Prostate gland (tissue), 2 donors: ENCODE results near the gene MYO5A. TPM values are rescaled to one million over a fixed set of nuclear protein-coding genes. Genes with fewer than 3 reads are reported as not detected.
"Not testable (repeated sequence)": the region's sequence is repeated elsewhere in the genome, so short reads cannot be mapped to it uniquely, and the experiment has no call there.

Source experiments
- DNase-seq: peaks from one replicate; pipeline ENCODE4 v3.0.0-alpha.2; 2019; ENCODE audit warnings: low spot score
- H3K27ac ChIP-seq, 2 donors: fragments of 200-600 bp; sonication (generic); 2 replicates each; pipeline ENCODE4 v1.5.1; 2017 to 2019
- H3K27me3 ChIP-seq: fragments of 200-600 bp; sonication (generic); replicated peaks from 2 replicates; pipeline ENCODE4 v1.5.1; 2019; ENCODE audit not compliant: insufficient read depth
- H3K36me3 ChIP-seq, 2 donors: fragments of 200-600 bp; sonication (generic); 1 replicate in 1 of 2; 2 replicates in 1 of 2; pipeline versions ENCODE4 v1.5.1 to v1.8.1; 2017 to 2019
- H3K4me1 ChIP-seq: fragments of 200-600 bp; sonication (generic); replicated peaks from 2 replicates; pipeline ENCODE4 v1.5.1; 2019
- H3K4me3 ChIP-seq, 2 donors: fragments of 200-600 bp; sonication (generic); 2 replicates each; pipeline ENCODE4 v1.5.1; 2017 to 2019
- H3K9me3 ChIP-seq: fragments of 200-600 bp; sonication (generic); 2 replicates; pipeline ENCODE4 v1.5.1; 2017
- POLR2A ChIP-seq: fragments of 450-650 bp; IDR thresholded peaks from one replicate; pipeline ENCODE4 v1.6.1; 2016; ENCODE audit warnings: antibody characterized with exemption, mild to moderate bottlenecking
- POLR2AphosphoS5 ChIP-seq: sonication (generic); formaldehyde crosslinking; IDR thresholded peaks from one replicate; pipeline ENCODE4 v1.6.1; 2017; ENCODE audit warnings: antibody characterized with exemption
- WGBS: methylation state at CpG from one replicate; pipeline ENCODE4 v1.1.5; 2018; 5-methylcytosine and 5-hydroxymethylcytosine counted together
- intact Hi-C: fragments of 100-400 bp; cut with DNase I; formaldehyde crosslinking; loops from one replicate; pipeline ENCODE4 v1.14.2; 2022
- total RNA-seq, 2 donors: library from RNA; depleted of rRNA; stranded (reverse); fragments of >200 nt; gene quantifications; one replicate each; pipeline ENCODE4 v1.1.0, GENCODE V29; 2016
- TF ChIP-seq, protein P1 (sequence below), 4 experiments: fragments of 200-600 bp in 2 of 4; fragments of 450-650 bp in 2 of 4; sonication (generic) in 2 of 4; IDR thresholded peaks; 1 replicate in 3 of 4; 2 replicates in 1 of 4; pipeline ENCODE4 v1.5.1; 2016 to 2019; ENCODE audit warnings: antibody characterized with exemption in 4 of 4, mild to moderate bottlenecking in 2 of 4, moderate library complexity in 2 of 4

MYO5A gene
- total RNA-seq, 2 donors from 2014 or later: 24.9 to 41.9 TPM

DNA sequence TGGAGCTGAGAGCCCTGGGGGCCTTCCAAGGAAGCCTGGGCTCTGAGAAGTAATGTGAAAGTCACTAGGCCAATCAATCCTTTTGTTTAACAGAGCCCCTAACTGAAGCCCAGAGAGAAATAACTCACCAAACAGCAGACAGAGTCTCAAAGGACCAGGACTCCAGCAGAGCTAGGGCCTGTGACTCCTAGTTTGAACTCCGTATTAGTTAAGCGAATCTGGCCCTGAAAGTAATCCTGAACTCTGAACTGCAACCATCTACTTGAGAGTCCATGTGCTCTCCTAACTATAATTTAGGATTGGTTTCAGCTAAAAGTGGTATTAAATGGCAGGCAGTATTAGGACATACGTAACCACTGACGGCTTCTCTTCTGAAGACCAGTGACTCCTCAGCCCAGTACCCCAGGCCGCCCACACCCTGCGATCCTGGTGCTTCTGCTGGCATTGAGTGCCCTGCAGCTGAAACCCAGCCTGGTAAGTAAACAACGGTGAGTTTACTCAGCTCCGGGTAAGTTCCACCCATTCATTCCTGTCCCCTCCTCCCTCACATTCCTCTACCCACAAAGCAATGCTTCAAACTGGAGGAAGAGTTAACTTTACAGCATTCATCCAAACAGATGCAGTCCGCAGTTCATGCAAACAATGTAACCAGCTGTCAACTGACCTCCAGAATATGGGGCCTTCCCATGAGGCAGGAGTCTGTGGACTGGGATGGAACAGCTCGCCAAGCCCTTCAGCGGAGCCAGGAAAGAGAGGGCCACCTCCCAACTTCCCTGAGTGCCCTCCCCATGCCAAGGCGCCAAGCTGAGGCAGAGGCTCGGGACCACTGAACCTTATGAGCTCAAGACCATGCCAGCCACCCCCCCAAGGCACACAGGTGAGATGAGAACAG, 240.4 kb downstream of the MYO5A start:
- Histone ChIP-seq H3K4me3 (no peak overlapping the region), H3K27ac (peak overlapping the region; percentile 88 to 95), H3K4me1 (peaks cover 14% of the 10 kb centered on the region), H3K27me3 (no peaks in the 10 kb centered on the region), H3K9me3 (no peaks in the 10 kb centered on the region), H3K36me3 (no peaks in the 10 kb centered on the region)
- WGBS: 48% methylated on average over 13 of the region's 13 CpGs
- DNase-seq: peak; percentile 91
- intact Hi-C loops: no loop called here
- TF ChIP-seq, protein P1, sequence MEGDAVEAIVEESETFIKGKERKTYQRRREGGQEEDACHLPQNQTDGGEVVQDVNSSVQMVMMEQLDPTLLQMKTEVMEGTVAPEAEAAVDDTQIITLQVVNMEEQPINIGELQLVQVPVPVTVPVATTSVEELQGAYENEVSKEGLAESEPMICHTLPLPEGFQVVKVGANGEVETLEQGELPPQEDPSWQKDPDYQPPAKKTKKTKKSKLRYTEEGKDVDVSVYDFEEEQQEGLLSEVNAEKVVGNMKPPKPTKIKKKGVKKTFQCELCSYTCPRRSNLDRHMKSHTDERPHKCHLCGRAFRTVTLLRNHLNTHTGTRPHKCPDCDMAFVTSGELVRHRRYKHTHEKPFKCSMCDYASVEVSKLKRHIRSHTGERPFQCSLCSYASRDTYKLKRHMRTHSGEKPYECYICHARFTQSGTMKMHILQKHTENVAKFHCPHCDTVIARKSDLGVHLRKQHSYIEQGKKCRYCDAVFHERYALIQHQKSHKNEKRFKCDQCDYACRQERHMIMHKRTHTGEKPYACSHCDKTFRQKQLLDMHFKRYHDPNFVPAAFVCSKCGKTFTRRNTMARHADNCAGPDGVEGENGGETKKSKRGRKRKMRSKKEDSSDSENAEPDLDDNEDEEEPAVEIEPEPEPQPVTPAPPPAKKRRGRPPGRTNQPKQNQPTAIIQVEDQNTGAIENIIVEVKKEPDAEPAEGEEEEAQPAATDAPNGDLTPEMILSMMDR (IDR thresholded peaks at IDR 0.05): no peak
- peak; percentile 93 for TF ChIP-seq POLR2AphosphoS5
- peak; percentile 65 for TF ChIP-seq POLR2A

DNA sequence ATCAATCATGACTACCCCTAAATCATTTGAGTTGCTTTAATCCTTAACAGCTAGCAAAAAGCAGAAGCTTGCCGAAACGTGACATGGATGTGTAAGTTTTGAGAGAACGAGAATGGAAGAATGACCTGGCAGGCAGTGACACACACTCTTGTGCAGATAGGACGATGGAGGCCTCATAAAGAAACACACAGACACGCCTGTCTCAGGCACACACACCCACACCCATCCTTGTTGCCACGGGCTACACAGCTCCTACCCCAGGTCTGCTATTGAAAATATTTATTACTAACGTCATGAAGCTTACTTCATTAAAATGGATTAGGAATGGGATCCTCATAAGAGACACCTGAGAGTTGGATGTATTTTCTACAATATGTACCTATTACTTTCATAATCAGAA, 241.6 kb downstream of the MYO5A start:
- peaks cover 14% of the 10 kb centered on the region for H3K4me1 ChIP-seq
- H3K36me3 ChIP-seq: no peaks in the 10 kb centered on the region
- intact Hi-C loops: no loop called here
- TF ChIP-seq, protein P1 (IDR thresholded peaks at IDR 0.05): no peak
- TF ChIP-seq POLR2AphosphoS5 (peak; percentile 25), POLR2A (peak; percentile 22)
- no peak overlapping the region for H3K4me3 ChIP-seq
- H3K27ac ChIP-seq: peak overlapping the region; percentile 88 to 95
- 58% methylated on average over 7 of the region's 7 CpGs for WGBS
- DNase-seq: peak; percentile 39
- H3K9me3 ChIP-seq: no peaks in the 10 kb centered on the region
- H3K27me3 ChIP-seq: no peaks in the 10 kb centered on the region

DNA sequence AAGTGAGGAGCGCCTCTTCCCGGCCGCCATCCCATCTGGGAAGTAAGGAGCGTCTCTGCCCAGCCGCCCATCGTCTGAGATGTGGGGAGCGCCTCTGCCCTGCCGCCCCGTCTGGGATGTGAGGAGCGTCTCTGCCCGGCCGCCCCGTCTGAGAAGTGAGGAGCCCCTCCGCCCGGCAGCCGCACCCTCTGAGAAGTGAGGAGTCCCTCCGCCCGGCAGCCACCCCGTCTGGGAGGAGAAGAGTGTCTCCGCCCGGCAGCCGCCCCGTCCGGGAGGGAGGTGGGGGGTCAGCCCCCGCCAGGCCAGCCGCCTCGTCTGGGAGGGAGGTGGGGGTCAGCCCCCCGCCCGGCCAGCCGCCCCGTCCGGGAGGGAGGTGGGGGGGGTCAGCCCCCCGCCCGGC, 242.7 kb downstream of the MYO5A start:
- intact Hi-C loops, H3K27me3 ChIP-seq, H3K27ac ChIP-seq, H3K4me3 ChIP-seq, DNase-seq, H3K36me3 ChIP-seq, H3K9me3 ChIP-seq: not testable (repeated sequence)
- peaks cover 14% of the 10 kb centered on the region for H3K4me1 ChIP-seq
- WGBS: 95% methylated on average over 17 of the region's 34 CpGs

DNA sequence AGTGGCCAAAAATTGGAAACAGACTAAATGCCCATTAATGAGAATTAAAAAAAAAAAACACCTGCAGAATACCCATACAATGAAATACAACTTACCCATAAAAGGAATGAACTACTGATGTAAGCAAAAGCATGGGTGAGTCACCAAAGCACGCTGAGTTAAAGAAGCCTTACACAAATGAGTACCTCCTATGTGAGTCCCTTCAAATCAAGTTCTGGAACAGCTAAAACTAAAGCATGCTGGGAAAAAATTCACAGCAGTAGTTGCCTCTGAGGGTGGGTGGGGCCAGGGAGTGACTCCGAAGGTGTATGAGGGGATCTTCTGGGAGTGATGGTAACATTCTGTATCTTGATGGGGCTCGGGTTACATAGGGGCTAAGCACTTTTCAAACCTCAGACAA, 244.5 kb downstream of the MYO5A start:
- Histone ChIP-seq H3K36me3 (no peaks in the 10 kb centered on the region), H3K4me1 (peaks cover 10% of the 10 kb centered on the region), H3K27me3 (no peaks in the 10 kb centered on the region), H3K4me3 (no peak overlapping the region), H3K9me3 (no peaks in the 10 kb centered on the region), H3K27ac (no peak overlapping the region)
- no peak for DNase-seq
- intact Hi-C loops: no loop called here
- 88% methylated on average over 3 of the region's 3 CpGs for WGBS
- TF ChIP-seq POLR2A: no peak
- TF ChIP-seq, protein P1 (IDR thresholded peaks at IDR 0.05): no peak
- no peak for TF ChIP-seq POLR2AphosphoS5

DNA sequence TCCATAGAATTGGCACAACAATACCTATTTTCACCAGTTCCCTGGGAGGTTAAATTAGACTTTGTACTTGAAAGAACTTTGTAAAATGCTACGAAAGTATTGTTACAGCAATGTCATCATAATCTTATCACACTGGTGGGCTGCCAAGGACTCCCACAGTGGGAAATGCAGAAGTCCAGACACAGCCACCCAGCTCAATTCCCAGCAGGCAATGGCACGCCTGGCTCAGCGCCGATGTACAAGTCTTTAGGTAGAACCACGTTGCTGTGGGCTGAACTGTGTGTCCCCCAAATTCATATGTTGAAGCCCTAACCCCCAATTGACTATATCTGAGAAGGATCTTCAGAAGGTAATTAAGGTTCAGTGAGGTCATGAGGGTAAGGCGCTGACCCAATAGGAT, 245.4 kb downstream of the MYO5A start:
- TF ChIP-seq POLR2AphosphoS5 (no peak), POLR2A (no peak)
- TF ChIP-seq, protein P1 (IDR thresholded peaks at IDR 0.05): no peak
- no peaks in the 10 kb centered on the region for H3K9me3 ChIP-seq
- 92% methylated on average over 6 of the region's 6 CpGs for WGBS
- no peak overlapping the region for H3K27ac ChIP-seq
- H3K4me3 ChIP-seq: no peak overlapping the region
- H3K27me3 ChIP-seq: no peaks in the 10 kb centered on the region
- peaks cover 4% of the 10 kb centered on the region for H3K4me1 ChIP-seq
- no peaks in the 10 kb centered on the region for H3K36me3 ChIP-seq
- intact Hi-C loops: no loop called here
- no peak for DNase-seq
